ENCODE data around the gene GNG11. TPM values are rescaled to one million over a fixed set of nuclear protein-coding genes. Genes with fewer than 3 reads are reported as not detected.
"Not testable (repeated sequence)": the region's sequence is repeated elsewhere in the genome, so short reads cannot be mapped to it uniquely, and the experiment has no call there.

The GNG11 gene
- total and polyA plus RNA-seq, 10 of the 15 experiments (the other 5 are each of a cell fraction or from before 2014, with no cell fraction given), result 0.15 to 2.4 (median 0.84) TPM

DNA sequence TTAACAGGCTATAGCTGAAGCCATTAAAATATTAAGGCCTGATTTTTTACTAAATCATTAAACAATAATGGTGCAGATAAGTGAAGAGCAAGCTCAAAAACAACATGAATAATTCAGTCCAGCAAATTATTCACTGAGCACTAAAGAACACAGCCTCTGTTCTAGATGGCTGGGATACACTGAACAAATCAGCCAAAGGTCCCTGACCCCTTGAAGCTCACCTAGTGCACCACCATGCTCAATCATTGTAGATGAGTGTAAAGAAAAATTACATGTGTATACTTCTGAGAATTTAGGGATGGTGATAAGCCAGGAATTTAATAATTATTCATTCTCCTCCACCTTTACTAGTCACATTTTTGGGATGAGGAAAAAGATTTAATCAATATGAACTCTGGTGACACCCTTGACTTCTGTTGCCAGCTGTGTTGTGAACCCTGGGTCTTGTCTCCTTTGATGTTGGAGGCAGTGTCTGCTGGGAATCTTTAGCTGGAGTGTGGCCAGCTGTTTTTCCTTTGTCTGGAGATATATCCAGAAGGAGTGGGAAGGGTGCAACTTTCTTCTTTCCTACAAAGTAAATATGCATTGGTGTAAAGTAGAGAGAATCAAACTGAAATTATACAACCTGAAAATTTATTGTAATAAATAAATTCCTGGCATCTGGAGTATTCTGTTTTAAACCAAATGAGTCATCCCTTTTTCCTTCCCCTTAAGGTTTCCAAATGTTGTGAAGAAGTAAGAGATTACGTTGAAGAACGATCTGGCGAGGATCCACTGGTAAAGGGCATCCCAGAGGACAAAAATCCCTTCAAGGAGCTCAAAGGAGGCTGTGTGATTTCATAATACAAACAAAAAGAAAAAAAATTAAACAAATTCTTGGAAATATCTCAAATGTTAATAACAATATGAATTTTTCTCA lies 11.2 kb upstream of the GNG11 start:
- H3K27me3 ChIP-seq (replicated peaks in 1 of 2; ENCODE audit: control insufficient read depth in 2 of 2, insufficient read depth in 2 of 2, low read length in 1 of 2), result no peaks in the 10 kb centered on the region
- ATAC-seq (no peak), FAIRE-seq (no peak), DNase-seq (ENCODE audit: low read depth, low spot score) (no peak)
- POLR2A ChIA-PET, result no interaction called here
- no peak overlapping the region for H3K27ac ChIP-seq (ENCODE audit: control insufficient read depth, insufficient read depth)
- H3K4me3 ChIP-seq, result no peak overlapping the region
- H3K9ac ChIP-seq (ENCODE audit: control insufficient read depth, insufficient read depth, low read length), result no peak overlapping the region
- H3K36me3 ChIP-seq (ENCODE audit: control insufficient read depth in 2 of 2, insufficient read depth in 2 of 2, low read length in 1 of 2), result no peaks in the 10 kb centered on the region
- 19% methylated on average over 3 of the region's 3 CpGs for WGBS (ENCODE audit: insufficient coverage, insufficient replicate concordance, low lambda C conversion rate, missing lambda C conversion rate)
- SMC1A ChIA-PET (ENCODE audit: uncharacterized antibody, unreplicated experiment), result interaction anchor here (0.7 to 5.9 kb wide), 13 partner anchors 8 to 177 kb away, joined by 3 to 49 read pairs (median 3); partner anchors contain the start of gene GNG11
- intact Hi-C loops (cut with micrococcal nuclease; ENCODE audit: unreplicated experiment) (no loop called here), in situ Hi-C loops (cut with MboI) (no loop called here)
- H4K20me1 ChIP-seq (ENCODE audit: control insufficient read depth, insufficient read depth), result no peaks in the 10 kb centered on the region
- no peak overlapping the region for H2AFZ ChIP-seq (ENCODE audit: control insufficient read depth, low read depth, low read length)
- no TSS peak for BruUV-seq (replicated peaks)
- no peaks in the 10 kb centered on the region for H3K9me3 ChIP-seq (replicated peaks; ENCODE audit: control insufficient read depth, insufficient read depth, low read length)
- H3K4me2 ChIP-seq (ENCODE audit: control insufficient read depth, insufficient read depth), result no peak overlapping the region
- no peak for TF ChIP-seq SP1 (IDR thresholded peaks at IDR 0.05; ENCODE audit: low read depth, low read length)
- no peak for TF ChIP-seq ZNF274 (IDR thresholded peaks at IDR 0.05; ENCODE audit: insufficient read depth, insufficient read length)
- no peak for TF ChIP-seq RCOR1 (conservative IDR thresholded peaks at IDR 0.05; ENCODE audit: low read depth, low read length)
- TF ChIP-seq ZSCAN29 (IDR thresholded peaks at IDR 0.05), result no peak
- no peak for TF ChIP-seq SPI1 (IDR thresholded peaks at IDR 0.05; ENCODE audit: borderline replicate concordance, insufficient read depth, low read depth, low read length)
- no peaks in the 10 kb centered on the region for H3K4me1 ChIP-seq (ENCODE audit: control insufficient read depth, insufficient read depth, low read length)
- H3K79me2 ChIP-seq (ENCODE audit: control insufficient read depth, insufficient read depth, low read length), result no peaks in the 10 kb centered on the region
- RAD21 ChIA-PET (ENCODE audit: unreplicated experiment), result interaction anchor here (0.8 to 3.5 kb wide), 3 partner anchors 12 to 178 kb away, joined by 3 to 19 read pairs (median 4); no protein-coding TSS in a partner anchor
- CTCF ChIA-PET, result interaction anchor here (0.5 to 3.0 kb wide), 8 partner anchors 9 to 485 kb away, joined by 3 to 9 read pairs (median 4); no protein-coding TSS in a partner anchor

- CTCF ChIA-PET, result interaction anchor here (1.2 to 3.0 kb wide), 2 partner anchors 10 to 176 kb away, joined by 5 to 9 read pairs; no protein-coding TSS in a partner anchor
- H3K36me3 ChIP-seq (ENCODE audit: control insufficient read depth in 2 of 2, insufficient read depth in 2 of 2, low read length in 1 of 2); POLR2A ChIA-PET; BruUV-seq (replicated peaks); H3K4me3 ChIP-seq; H4K20me1 ChIP-seq (ENCODE audit: control insufficient read depth, insufficient read depth); intact Hi-C loops (cut with micrococcal nuclease; ENCODE audit: unreplicated experiment); ATAC-seq; H3K4me2 ChIP-seq (ENCODE audit: control insufficient read depth, insufficient read depth); H3K4me1 ChIP-seq (ENCODE audit: control insufficient read depth, insufficient read depth, low read length); H3K79me2 ChIP-seq (ENCODE audit: control insufficient read depth, insufficient read depth, low read length); in situ Hi-C loops (cut with MboI); FAIRE-seq; H3K27ac ChIP-seq (ENCODE audit: control insufficient read depth, insufficient read depth); H3K27me3 ChIP-seq (replicated peaks in 1 of 2; ENCODE audit: control insufficient read depth in 2 of 2, insufficient read depth in 2 of 2, low read length in 1 of 2); H3K9ac ChIP-seq (ENCODE audit: control insufficient read depth, insufficient read depth, low read length); H2AFZ ChIP-seq (ENCODE audit: control insufficient read depth, low read depth, low read length); DNase-seq (ENCODE audit: low read depth, low spot score); RAD21 ChIA-PET (ENCODE audit: unreplicated experiment); H3K9me3 ChIP-seq (replicated peaks; ENCODE audit: control insufficient read depth, insufficient read depth, low read length): not testable (repeated sequence)
- 40% methylated on average over 3 of the region's 3 CpGs for WGBS (ENCODE audit: insufficient coverage, insufficient replicate concordance, low lambda C conversion rate, missing lambda C conversion rate)
- SMC1A ChIA-PET (ENCODE audit: uncharacterized antibody, unreplicated experiment), result interaction anchor here (0.8 to 3.5 kb wide), 3 partner anchors 10 to 134 kb away, joined by 3 to 19 read pairs (median 11); partner anchors contain the start of gene GNG11
These were observed 10.3 kb upstream of the GNG11 start for GRCh38 chr7:93911242-93911641.

- POLR2A ChIA-PET; intact Hi-C loops (cut with micrococcal nuclease; ENCODE audit: unreplicated experiment); H3K27ac ChIP-seq (ENCODE audit: control insufficient read depth, insufficient read depth); H3K4me3 ChIP-seq; H3K4me2 ChIP-seq (ENCODE audit: control insufficient read depth, insufficient read depth); in situ Hi-C loops (cut with MboI); H3K4me1 ChIP-seq (ENCODE audit: control insufficient read depth, insufficient read depth, low read length); H4K20me1 ChIP-seq (ENCODE audit: control insufficient read depth, insufficient read depth); H3K9ac ChIP-seq (ENCODE audit: control insufficient read depth, insufficient read depth, low read length); H3K9me3 ChIP-seq (replicated peaks; ENCODE audit: control insufficient read depth, insufficient read depth, low read length); H2AFZ ChIP-seq (ENCODE audit: control insufficient read depth, low read depth, low read length); DNase-seq (ENCODE audit: low read depth, low spot score); BruUV-seq (replicated peaks); H3K27me3 ChIP-seq (replicated peaks in 1 of 2; ENCODE audit: control insufficient read depth in 2 of 2, insufficient read depth in 2 of 2, low read length in 1 of 2); RAD21 ChIA-PET (ENCODE audit: unreplicated experiment); H3K79me2 ChIP-seq (ENCODE audit: control insufficient read depth, insufficient read depth, low read length); H3K36me3 ChIP-seq (ENCODE audit: control insufficient read depth in 2 of 2, insufficient read depth in 2 of 2, low read length in 1 of 2); FAIRE-seq: not testable (repeated sequence)
- ChIA-PET SMC1A (ENCODE audit: uncharacterized antibody, unreplicated experiment) (interaction anchor here (3.5 kb wide), 1 partner anchor 13 kb away, joined by 19 read pairs; no protein-coding TSS in a partner anchor), CTCF (interaction anchor here (3.0 kb wide), 1 partner anchor 10 kb away, joined by 9 read pairs; no protein-coding TSS in a partner anchor)
- ATAC-seq, result peak; percentile 88
These were observed 9.9 kb upstream of the GNG11 start for GRCh38 chr7:93911661-93912060.

Data from GM12878 (cell line).